ENCODE measurements around the gene TUBG2.

DNA sequence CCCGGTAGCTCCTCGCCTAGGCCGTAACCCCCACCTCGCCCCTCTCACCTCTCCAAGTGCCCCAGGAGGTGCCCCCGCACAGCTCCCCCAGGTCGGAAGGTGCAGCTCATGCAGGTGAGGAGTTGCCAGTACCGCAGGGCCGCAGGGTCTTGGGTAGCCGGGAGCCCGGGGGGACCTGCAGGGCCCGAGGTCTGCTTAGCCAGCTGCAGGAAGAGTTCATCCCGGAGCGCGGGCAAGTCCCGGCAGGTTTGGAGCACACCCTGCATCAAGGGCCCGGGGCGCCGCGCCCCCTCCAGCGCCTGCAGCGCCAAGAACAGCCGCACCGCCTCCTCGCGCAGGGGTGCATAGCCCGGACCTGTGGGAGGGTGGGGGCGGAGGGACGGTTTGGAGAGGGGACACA is 13.0 kb downstream of the TUBG2 start:
- TF ChIP-seq, protein P1, sequence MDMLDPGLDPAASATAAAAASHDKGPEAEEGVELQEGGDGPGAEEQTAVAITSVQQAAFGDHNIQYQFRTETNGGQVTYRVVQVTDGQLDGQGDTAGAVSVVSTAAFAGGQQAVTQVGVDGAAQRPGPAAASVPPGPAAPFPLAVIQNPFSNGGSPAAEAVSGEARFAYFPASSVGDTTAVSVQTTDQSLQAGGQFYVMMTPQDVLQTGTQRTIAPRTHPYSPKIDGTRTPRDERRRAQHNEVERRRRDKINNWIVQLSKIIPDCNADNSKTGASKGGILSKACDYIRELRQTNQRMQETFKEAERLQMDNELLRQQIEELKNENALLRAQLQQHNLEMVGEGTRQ (CRISPR knock-in tag; IDR thresholded peaks at IDR 0.05), result no peak
- TF ChIP-seq, protein P2, sequence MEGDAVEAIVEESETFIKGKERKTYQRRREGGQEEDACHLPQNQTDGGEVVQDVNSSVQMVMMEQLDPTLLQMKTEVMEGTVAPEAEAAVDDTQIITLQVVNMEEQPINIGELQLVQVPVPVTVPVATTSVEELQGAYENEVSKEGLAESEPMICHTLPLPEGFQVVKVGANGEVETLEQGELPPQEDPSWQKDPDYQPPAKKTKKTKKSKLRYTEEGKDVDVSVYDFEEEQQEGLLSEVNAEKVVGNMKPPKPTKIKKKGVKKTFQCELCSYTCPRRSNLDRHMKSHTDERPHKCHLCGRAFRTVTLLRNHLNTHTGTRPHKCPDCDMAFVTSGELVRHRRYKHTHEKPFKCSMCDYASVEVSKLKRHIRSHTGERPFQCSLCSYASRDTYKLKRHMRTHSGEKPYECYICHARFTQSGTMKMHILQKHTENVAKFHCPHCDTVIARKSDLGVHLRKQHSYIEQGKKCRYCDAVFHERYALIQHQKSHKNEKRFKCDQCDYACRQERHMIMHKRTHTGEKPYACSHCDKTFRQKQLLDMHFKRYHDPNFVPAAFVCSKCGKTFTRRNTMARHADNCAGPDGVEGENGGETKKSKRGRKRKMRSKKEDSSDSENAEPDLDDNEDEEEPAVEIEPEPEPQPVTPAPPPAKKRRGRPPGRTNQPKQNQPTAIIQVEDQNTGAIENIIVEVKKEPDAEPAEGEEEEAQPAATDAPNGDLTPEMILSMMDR (IDR thresholded peaks at IDR 0.05), result no peak
- no peak for TF ChIP-seq SP1 (CRISPR knock-in tag; conservative IDR thresholded peaks at IDR 0.05)
- TF ChIP-seq, protein P3, sequence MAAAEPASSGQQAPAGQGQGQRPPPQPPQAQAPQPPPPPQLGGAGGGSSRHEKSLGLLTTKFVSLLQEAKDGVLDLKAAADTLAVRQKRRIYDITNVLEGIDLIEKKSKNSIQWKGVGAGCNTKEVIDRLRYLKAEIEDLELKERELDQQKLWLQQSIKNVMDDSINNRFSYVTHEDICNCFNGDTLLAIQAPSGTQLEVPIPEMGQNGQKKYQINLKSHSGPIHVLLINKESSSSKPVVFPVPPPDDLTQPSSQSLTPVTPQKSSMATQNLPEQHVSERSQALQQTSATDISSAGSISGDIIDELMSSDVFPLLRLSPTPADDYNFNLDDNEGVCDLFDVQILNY (CRISPR knock-in tag; IDR thresholded peaks at IDR 0.05), result no peak
- TF ChIP-seq GABPB1 (CRISPR knock-in tag; IDR thresholded peaks at IDR 0.05), result no peak
- no peak for TF ChIP-seq NFE2L1 (CRISPR knock-in tag; IDR thresholded peaks at IDR 0.05)
- TF ChIP-seq TEAD4 (CRISPR knock-in tag; IDR thresholded peaks at IDR 0.05), result no peak
- TF ChIP-seq, protein P4, sequence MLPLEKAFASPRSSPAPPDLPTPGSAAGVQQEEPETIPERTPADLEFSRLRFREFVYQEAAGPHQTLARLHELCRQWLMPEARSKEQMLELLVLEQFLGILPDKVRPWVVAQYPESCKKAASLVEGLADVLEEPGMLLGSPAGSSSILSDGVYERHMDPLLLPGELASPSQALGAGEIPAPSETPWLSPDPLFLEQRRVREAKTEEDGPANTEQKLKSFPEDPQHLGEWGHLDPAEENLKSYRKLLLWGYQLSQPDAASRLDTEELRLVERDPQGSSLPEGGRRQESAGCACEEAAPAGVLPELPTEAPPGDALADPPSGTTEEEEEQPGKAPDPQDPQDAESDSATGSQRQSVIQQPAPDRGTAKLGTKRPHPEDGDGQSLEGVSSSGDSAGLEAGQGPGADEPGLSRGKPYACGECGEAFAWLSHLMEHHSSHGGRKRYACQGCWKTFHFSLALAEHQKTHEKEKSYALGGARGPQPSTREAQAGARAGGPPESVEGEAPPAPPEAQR (CRISPR knock-in tag; IDR thresholded peaks at IDR 0.05), result no peak
- TF ChIP-seq, protein P5, sequence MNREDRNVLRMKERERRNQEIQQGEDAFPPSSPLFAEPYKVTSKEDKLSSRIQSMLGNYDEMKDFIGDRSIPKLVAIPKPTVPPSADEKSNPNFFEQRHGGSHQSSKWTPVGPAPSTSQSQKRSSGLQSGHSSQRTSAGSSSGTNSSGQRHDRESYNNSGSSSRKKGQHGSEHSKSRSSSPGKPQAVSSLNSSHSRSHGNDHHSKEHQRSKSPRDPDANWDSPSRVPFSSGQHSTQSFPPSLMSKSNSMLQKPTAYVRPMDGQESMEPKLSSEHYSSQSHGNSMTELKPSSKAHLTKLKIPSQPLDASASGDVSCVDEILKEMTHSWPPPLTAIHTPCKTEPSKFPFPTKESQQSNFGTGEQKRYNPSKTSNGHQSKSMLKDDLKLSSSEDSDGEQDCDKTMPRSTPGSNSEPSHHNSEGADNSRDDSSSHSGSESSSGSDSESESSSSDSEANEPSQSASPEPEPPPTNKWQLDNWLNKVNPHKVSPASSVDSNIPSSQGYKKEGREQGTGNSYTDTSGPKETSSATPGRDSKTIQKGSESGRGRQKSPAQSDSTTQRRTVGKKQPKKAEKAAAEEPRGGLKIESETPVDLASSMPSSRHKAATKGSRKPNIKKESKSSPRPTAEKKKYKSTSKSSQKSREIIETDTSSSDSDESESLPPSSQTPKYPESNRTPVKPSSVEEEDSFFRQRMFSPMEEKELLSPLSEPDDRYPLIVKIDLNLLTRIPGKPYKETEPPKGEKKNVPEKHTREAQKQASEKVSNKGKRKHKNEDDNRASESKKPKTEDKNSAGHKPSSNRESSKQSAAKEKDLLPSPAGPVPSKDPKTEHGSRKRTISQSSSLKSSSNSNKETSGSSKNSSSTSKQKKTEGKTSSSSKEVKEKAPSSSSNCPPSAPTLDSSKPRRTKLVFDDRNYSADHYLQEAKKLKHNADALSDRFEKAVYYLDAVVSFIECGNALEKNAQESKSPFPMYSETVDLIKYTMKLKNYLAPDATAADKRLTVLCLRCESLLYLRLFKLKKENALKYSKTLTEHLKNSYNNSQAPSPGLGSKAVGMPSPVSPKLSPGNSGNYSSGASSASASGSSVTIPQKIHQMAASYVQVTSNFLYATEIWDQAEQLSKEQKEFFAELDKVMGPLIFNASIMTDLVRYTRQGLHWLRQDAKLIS (CRISPR knock-in tag; IDR thresholded peaks at IDR 0.05; ENCODE audit: borderline replicate concordance), result no peak

All from WTC11 (cell line).